ENCODE results near the gene ABCA1.
"Not testable (repeated sequence)": the region's sequence is repeated elsewhere in the genome, so short reads cannot be mapped to it uniquely, and the experiment has no call there.

Gene ABCA1

GRCh38 chr9:104950838-104951237 lies 22.9 kb upstream of the ABCA1 start:
- no peak for DNase-seq (ENCODE audit: low read depth)

- no peak for DNase-seq (ENCODE audit: low read depth)
These were observed 20.3 kb upstream of the ABCA1 start for GRCh38 chr9:104948277-104948676.

- no peak for DNase-seq (ENCODE audit: low read depth)
These were observed 16.9 kb upstream of the ABCA1 start for GRCh38 chr9:104944871-104945270.

- no peak for DNase-seq (ENCODE audit: low read depth)
These were observed 16.4 kb upstream of the ABCA1 start for GRCh38 chr9:104944356-104944755.

GRCh38 chr9:104941597-104941996 lies 13.6 kb upstream of the ABCA1 start:
- DNase-seq (ENCODE audit: low read depth): no peak

- no peak for DNase-seq (ENCODE audit: low read depth)
These were observed 8.3 kb upstream of the ABCA1 start for GRCh38 chr9:104936291-104936690.

GRCh38 chr9:104935501-104935810 lies 7.5 kb upstream of the ABCA1 start:
- not testable (repeated sequence) for DNase-seq (ENCODE audit: low read depth)

GRCh38 chr9:104934691-104935500 lies 6.9 kb upstream of the ABCA1 start:
- no peak for DNase-seq (ENCODE audit: low read depth)

- DNase-seq (ENCODE audit: low read depth): not testable (repeated sequence)
These were observed 5.1 kb upstream of the ABCA1 start for GRCh38 chr9:104933091-104933490.

- no peak for DNase-seq (ENCODE audit: low read depth)
These were observed 3.3 kb upstream of the ABCA1 start for GRCh38 chr9:104931256-104931655.

GRCh38 chr9:104927216-104927911 lies 591 bp downstream of the ABCA1 start:
- no peak for DNase-seq (ENCODE audit: low read depth)

GRCh38 chr9:104923740-104924139 lies 4.2 kb downstream of the ABCA1 start:
- DNase-seq (ENCODE audit: low read depth): no peak

GRCh38 chr9:104923289-104923688 lies 4.7 kb downstream of the ABCA1 start:
- DNase-seq (ENCODE audit: low read depth): no peak

GRCh38 chr9:104922748-104923147 lies 5.2 kb downstream of the ABCA1 start:
- not testable (repeated sequence) for DNase-seq (ENCODE audit: low read depth)

- DNase-seq (ENCODE audit: low read depth): no peak
These were observed 6.8 kb downstream of the ABCA1 start for GRCh38 chr9:104921067-104921741.

GRCh38 chr9:104915753-104916152 lies 12.2 kb downstream of the ABCA1 start:
- no peak for DNase-seq (ENCODE audit: low read depth)

GRCh38 chr9:104915049-104915448 lies 12.9 kb downstream of the ABCA1 start:
- no peak for DNase-seq (ENCODE audit: low read depth)

- DNase-seq (ENCODE audit: low read depth): no peak
These were observed 13.5 kb downstream of the ABCA1 start for GRCh38 chr9:104914466-104914865.

- no peak for DNase-seq (ENCODE audit: low read depth)
These were observed 15.3 kb downstream of the ABCA1 start for GRCh38 chr9:104912606-104913005.

- no peak for DNase-seq (ENCODE audit: low read depth)
These were observed 16.8 kb downstream of the ABCA1 start for GRCh38 chr9:104911032-104911607.

- DNase-seq (ENCODE audit: low read depth): no peak
These were observed 20.5 kb downstream of the ABCA1 start for GRCh38 chr9:104907278-104907951.

Data from HS-27A (cell line).